Measurements from ENCODE around the gene IFI44L.

DNA sequence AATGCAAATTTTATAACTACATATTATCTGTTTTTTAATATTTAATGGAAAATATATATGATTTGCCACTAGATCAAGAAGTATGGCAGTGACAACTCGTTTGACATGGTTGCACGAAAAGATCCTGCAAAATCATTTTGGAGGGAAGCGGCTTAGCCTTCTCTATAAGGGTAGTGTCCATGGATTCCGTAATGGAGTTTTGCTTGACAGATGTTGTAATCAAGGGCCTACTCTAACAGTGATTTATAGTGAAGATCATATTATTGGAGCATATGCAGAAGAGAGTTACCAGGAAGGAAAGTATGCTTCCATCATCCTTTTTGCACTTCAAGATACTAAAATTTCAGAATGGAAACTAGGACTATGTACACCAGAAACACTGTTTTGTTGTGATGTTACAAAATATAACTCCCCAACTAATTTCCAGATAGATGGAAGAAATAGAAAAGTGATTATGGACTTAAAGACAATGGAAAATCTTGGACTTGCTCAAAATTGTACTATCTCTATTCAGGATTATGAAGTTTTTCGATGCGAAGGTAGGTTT lies 29.9 kb downstream of the IFI44L start:
- TF ChIP-seq, protein P1, sequence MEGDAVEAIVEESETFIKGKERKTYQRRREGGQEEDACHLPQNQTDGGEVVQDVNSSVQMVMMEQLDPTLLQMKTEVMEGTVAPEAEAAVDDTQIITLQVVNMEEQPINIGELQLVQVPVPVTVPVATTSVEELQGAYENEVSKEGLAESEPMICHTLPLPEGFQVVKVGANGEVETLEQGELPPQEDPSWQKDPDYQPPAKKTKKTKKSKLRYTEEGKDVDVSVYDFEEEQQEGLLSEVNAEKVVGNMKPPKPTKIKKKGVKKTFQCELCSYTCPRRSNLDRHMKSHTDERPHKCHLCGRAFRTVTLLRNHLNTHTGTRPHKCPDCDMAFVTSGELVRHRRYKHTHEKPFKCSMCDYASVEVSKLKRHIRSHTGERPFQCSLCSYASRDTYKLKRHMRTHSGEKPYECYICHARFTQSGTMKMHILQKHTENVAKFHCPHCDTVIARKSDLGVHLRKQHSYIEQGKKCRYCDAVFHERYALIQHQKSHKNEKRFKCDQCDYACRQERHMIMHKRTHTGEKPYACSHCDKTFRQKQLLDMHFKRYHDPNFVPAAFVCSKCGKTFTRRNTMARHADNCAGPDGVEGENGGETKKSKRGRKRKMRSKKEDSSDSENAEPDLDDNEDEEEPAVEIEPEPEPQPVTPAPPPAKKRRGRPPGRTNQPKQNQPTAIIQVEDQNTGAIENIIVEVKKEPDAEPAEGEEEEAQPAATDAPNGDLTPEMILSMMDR (IDR thresholded peaks at IDR 0.05) = no peak
- no peak for TF ChIP-seq POLR2A (IDR thresholded peaks at IDR 0.05)
